ENCODE measurements around the gene ERRFI1.

DNA sequence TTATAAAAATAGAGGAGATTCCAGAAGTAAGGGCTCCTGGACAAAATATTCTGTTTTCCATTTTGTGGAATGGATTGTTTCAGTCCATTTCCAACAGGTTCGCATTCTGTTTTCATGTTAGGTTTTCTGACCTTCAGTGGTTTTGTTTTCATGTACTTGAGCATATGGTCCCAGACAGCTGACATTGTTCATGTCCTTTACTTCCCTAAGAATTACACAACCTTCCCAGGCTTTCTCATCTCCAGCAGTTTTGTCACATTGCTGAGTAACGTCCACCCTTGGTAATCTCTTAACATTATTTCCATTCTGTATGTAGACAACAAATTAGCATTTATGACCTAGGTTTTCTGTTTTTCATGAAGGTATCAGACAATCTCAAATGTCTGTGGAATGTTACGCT, 21.0 kb upstream of the ERRFI1 start:
- TF ChIP-seq POLR2A (IDR thresholded peaks at IDR 0.05; ENCODE audit: control extremely low read depth in 1 of 2, low read depth in 2 of 2, low read length in 2 of 2): no peak
- TF ChIP-seq, protein P1, sequence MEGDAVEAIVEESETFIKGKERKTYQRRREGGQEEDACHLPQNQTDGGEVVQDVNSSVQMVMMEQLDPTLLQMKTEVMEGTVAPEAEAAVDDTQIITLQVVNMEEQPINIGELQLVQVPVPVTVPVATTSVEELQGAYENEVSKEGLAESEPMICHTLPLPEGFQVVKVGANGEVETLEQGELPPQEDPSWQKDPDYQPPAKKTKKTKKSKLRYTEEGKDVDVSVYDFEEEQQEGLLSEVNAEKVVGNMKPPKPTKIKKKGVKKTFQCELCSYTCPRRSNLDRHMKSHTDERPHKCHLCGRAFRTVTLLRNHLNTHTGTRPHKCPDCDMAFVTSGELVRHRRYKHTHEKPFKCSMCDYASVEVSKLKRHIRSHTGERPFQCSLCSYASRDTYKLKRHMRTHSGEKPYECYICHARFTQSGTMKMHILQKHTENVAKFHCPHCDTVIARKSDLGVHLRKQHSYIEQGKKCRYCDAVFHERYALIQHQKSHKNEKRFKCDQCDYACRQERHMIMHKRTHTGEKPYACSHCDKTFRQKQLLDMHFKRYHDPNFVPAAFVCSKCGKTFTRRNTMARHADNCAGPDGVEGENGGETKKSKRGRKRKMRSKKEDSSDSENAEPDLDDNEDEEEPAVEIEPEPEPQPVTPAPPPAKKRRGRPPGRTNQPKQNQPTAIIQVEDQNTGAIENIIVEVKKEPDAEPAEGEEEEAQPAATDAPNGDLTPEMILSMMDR (IDR thresholded peaks at IDR 0.05; ENCODE audit: control extremely low read depth in 1 of 3, insufficient read depth in 1 of 3, low read depth in 1 of 3, low read length in 3 of 3): no peak
- TF ChIP-seq RAD21 (IDR thresholded peaks at IDR 0.05 in 1 of 2, conservative IDR thresholded peaks at IDR 0.05 in 1 of 2; ENCODE audit: low read depth in 2 of 2, low read length in 2 of 2): no peak
- no peak for TF ChIP-seq EZH2 (IDR thresholded peaks at IDR 0.05; ENCODE audit: low read depth, low read length, severe bottlenecking)

Data from H1 (cell line).